ENCODE data around the gene CYB561D2.

The CYB561D2 gene

DNA sequence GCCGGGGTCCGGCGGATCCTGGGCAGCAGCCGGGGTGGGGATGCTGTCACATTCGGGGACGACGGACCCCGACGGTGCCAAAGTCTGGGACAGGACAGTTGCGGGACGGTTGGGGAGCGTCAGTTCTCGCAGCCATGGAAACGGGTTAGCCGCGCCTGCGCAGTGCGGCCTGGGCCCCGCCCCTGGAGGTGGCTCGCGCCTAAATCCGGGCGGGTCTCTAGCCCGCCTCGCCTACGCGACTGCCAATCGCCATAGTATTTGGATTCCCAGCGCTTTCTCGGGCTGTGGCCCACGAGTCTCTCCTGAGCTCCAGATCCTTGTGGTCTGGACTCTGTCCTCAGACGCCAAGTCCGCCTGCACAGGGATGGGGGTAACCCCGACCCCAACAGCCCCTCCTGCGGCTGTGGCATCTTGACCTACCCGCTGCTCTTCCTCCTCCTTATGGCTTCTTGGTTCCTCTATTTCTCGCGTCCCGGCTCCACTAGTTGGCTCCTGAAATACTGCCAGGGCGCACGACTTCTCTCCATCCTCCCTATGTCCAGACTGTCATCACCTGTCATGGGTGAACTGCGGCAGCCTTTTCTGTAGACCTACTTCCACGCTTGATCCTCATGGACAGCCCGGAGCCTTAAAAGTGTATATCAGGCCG, 5.0 kb upstream of the CYB561D2 start, which contains the start of gene ZMYND10:
TSS of gene ZMYND10 (minus strand) at position 147 of the 649 bp plus-strand sequence. CDS start 153 bp downstream, outside the sequence.
- TF ChIP-seq CTCF (IDR thresholded peaks at IDR 0.05; ENCODE audit: extremely low read depth, missing control alignments), result no peak
- peak; percentile 85 for DNase-seq (ENCODE audit: low spot score)

DNA sequence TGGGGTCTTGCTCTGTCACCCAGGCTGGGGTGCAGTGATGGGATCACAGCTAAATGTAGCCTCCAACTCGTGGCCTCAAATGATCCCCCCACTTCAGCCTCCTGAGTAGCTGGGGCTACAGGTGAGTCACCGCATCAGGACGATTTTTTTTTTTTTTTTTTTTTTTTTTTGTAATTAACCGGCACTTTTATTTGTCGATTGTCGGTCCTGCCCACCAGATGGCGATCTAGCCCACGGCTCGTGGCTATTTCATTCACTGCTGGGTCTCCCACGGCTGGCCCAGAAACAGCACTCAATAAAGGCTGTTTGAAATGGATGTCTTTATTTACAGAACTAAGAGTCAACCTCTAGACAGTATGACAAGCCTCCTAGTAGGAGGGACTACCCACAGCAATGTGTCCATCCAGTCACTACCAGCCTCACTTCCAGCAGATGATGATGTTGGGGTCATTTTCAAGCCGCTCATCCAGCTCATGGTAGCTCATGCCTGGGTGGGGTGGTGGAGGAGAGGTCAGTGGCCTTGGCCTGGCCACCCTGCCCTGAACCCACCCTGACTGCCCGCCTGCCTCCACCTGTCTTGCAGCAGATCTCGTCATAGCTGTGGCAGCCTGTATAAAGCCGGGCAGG, 3.4 kb upstream of the CYB561D2 start:
- peak; percentile 68 for DNase-seq (ENCODE audit: low spot score)
- peak; percentile 39 for TF ChIP-seq CTCF (IDR thresholded peaks at IDR 0.05; ENCODE audit: extremely low read depth, missing control alignments)

DNA sequence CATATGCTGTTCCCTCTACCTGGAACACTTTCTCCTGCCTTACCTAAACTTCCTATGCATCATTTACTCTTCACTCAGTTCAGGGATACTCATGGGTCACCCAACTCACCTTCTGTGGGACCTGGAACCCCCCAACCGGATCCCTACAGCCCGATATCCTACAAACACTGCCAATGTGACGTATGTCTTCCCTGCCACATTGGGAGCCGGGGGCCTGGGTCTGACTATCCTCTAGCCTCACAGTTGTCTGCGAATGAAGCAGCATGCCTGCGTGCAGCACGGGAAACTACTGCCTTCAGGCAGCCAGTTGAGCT, 492 bp upstream of the CYB561D2 start:
- no peak for TF ChIP-seq CTCF (IDR thresholded peaks at IDR 0.05; ENCODE audit: extremely low read depth, missing control alignments)

DNA sequence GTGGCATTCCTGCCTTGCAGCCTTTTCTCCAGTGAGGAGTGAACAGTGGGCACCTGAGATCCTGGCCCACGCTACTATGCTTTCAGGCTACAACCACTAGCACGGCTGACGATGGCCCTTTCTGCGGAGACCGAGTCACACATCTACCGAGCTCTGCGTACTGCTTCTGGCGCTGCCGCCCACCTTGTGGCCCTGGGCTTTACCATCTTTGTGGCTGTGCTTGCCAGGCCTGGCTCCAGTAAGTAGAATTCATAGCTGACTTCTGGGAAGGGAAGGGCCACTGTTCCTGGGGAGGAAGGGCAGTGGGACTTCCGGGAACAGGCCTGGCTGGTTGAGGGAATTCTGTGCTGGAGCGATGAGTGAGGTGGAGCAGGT, 648 bp downstream of the CYB561D2 start:
- DNase-seq (ENCODE audit: low spot score), result no peak
- no peak for TF ChIP-seq CTCF (IDR thresholded peaks at IDR 0.05; ENCODE audit: extremely low read depth, missing control alignments)

More for the DNA sequence above, 492 bp upstream of the CYB561D2 start:
- no peak for DNase-seq (ENCODE audit: low spot score)

GRCh38 chr3:50352781-50353180, 2.1 kb downstream of the CYB561D2 start:
- no peak for DNase-seq (ENCODE audit: low spot score)
- TF ChIP-seq CTCF (IDR thresholded peaks at IDR 0.05; ENCODE audit: extremely low read depth, missing control alignments), result no peak

DNA sequence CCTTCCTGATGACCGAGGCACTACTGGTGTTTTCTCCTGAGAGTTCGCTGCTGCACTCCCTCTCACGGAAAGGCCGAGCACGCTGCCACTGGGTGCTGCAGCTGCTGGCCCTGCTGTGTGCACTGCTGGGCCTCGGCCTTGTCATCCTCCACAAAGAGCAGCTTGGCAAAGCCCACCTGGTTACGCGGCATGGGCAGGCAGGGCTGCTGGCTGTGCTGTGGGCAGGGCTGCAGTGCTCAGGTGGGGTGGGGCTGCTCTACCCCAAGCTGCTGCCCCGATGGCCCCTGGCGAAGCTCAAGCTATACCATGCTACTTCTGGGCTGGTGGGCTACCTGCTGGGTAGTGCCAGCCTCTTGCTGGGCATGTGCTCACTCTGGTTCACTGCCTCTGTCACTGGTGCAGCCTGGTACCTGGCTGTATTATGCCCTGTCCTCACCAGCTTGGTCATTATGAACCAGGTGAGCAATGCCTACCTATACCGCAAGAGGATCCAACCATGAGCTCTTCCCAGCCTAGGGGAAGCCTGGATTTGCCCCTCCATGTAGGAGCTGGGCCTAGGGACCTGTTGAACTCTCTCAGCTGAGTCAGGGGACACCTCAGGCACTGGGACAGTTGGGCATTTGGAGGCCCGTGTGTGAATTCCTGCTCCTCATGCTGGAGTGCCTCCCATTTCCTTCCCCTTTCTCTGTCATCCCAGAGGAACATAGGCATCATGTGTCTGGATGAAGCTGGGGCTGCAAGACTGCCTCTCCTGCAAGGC, 2.8 kb downstream of the CYB561D2 start:
- no peak for DNase-seq (ENCODE audit: low spot score)
- no peak for TF ChIP-seq CTCF (IDR thresholded peaks at IDR 0.05; ENCODE audit: extremely low read depth, missing control alignments)

DNA sequence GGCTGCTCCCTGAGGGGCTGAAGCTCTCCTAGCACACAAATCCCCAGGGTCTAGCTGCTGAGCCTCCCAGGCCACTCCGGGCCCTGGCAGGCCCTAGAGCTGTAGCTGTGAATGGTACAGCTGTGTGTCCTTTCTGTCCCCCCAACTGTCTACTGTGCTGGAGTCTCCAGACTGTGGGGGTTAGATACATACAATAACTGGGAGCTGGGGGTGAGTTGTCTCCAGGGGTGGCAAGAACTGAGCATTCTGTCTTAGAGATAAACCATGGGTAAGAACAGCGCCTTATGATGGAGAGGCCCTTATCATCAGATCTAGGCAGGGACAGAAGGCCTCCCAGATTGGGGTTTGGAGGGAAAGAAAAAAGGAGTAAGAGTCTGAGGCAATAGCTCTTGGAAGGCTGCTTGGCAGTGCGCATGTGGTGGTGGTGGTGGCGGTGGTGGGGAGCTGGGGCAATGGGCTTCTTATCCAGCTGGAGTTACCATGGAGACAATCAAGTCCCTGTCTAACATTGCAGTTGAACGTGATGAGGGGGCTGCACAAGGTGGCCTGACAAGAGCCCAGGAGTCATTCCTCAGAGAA, 3.6 kb downstream of the CYB561D2 start:
- DNase-seq (ENCODE audit: low spot score), result no peak
- TF ChIP-seq CTCF (IDR thresholded peaks at IDR 0.05; ENCODE audit: extremely low read depth, missing control alignments), result no peak
